Caco-2 (cell line): Measurements from ENCODE around the gene EIF3L. TPM values are rescaled to one million over a fixed set of nuclear protein-coding genes. Genes with fewer than 3 reads are reported as not detected.
A peak's percentile ranks its signal among the peaks of the same experiment; 100 is the strongest.

Experiments used
- BruUV-seq: library from RNA; stranded (reverse); fragments of 400-500 nt; replicated peaks from 2 replicates; lab custom pipeline; 2021; lab: Mats Ljungman, UMichigan
- CTCF ChIA-PET: fragments of 300-600 bp; sonication (Branson Sonifier 250); formaldehyde crosslinking; loops from one replicate; lab custom pipeline; 2022; ENCODE audit warnings: antibody characterized with exemption; lab: Charles Lee
- POLR2A ChIA-PET: fragments of 300-600 bp; sonication (Branson Sonifier 250); formaldehyde crosslinking; loops from one replicate; lab custom pipeline; 2022; ENCODE audit warnings: antibody characterized with exemption; lab: Charles Lee
- DNase-seq, 2 experiments: peaks; one replicate each; pipeline versions ENCODE4 v3.0.0 to v3.0.0-alpha.2; 2020 to 2022
- H3K27me3 ChIP-seq: replicated peaks from 2 replicates; pipeline ENCODE4 v1.6.0; 2011; ENCODE audit warnings: low read length; ENCODE audit not compliant: control insufficient read depth, insufficient read depth
- H3K36me3 ChIP-seq: 2 replicates; pipeline ENCODE4 v1.5.1; 2011; ENCODE audit warnings: low read length; ENCODE audit not compliant: control insufficient read depth, insufficient read depth
- H3K4me1 ChIP-seq: fragments of 250-450 bp; sonication (Bioruptor Pico); 2 replicates; pipeline ENCODE4 v1.5.1; 2020; ENCODE audit warnings: mild to moderate bottlenecking
- H3K4me3 ChIP-seq: 2 replicates; pipeline ENCODE4 v1.5.1; 2011; ENCODE audit warnings: low read depth, mild to moderate bottlenecking, control low read depth, low read length
- H3K9me3 ChIP-seq: fragments of 250-450 bp; sonication (Bioruptor Pico); 2 replicates; pipeline ENCODE4 v1.5.1; 2020; ENCODE audit warnings: mild to moderate bottlenecking, moderate library complexity
- H3K27ac Mint-ChIP-seq: one replicate; pipeline ENCODE4 v1.8.0; 2022; ENCODE audit warnings: mixed read lengths; ENCODE audit not compliant: unreplicated experiment
- H3K27me3 Mint-ChIP-seq: one replicate; pipeline ENCODE4 v1.8.0; 2022; ENCODE audit warnings: mixed read lengths; ENCODE audit not compliant: insufficient read depth, unreplicated experiment
- H3K36me3 Mint-ChIP-seq: one replicate; pipeline ENCODE4 v1.8.0; 2022; ENCODE audit warnings: mild to moderate bottlenecking, mixed read lengths; ENCODE audit not compliant: insufficient read depth, unreplicated experiment
- H3K4me1 Mint-ChIP-seq: one replicate; pipeline ENCODE4 v1.8.0; 2022; ENCODE audit warnings: low read depth, mixed read lengths; ENCODE audit not compliant: unreplicated experiment
- H3K4me3 Mint-ChIP-seq: one replicate; pipeline ENCODE4 v1.8.0; 2022; ENCODE audit warnings: mild to moderate bottlenecking, moderate library complexity, mixed read lengths; ENCODE audit not compliant: unreplicated experiment
- H3K9me3 Mint-ChIP-seq: one replicate; pipeline ENCODE4 v1.8.0; 2022; ENCODE audit warnings: mixed read lengths; ENCODE audit not compliant: unreplicated experiment
- intact Hi-C: fragments of 100-400 bp; cut with micrococcal nuclease; formaldehyde crosslinking; loops from one replicate; pipeline ENCODE4 v1.10.0; 2022; ENCODE audit not compliant: unreplicated experiment
- microRNA-seq: library from miRNA; unstranded; fragments of <30 nt; microRNA quantifications from one replicate; pipeline ENCODE4 v1.2.0, GENCODE V29; 2022
- total RNA-seq: library from RNA; stranded (reverse); gene quantifications from 2 replicates; pipeline ENCODE4 v1.2.3, GENCODE V29; 2022
- TF ChIP-seq, protein P1 (sequence below), 2 experiments: fragments of 200-600 bp in 1 of 2; IDR thresholded peaks; 1 replicate in 1 of 2; 2 replicates in 1 of 2; pipeline versions ENCODE4 v1.5.1 to v1.8.0; 2011 to 2022; ENCODE audit warnings: antibody characterized with exemption in 1 of 2, control low read depth in 1 of 2, inconsistent platforms in 1 of 2, low read depth in 1 of 2, low read length in 1 of 2, mild to moderate bottlenecking in 1 of 2, moderate library complexity in 1 of 2; ENCODE audit not compliant: insufficient read depth in 1 of 2, severe bottlenecking in 1 of 2, unreplicated experiment in 1 of 2

The EIF3L gene
- total RNA-seq, 1 experiment from 2014 or later = 554 TPM

- peak; percentile 82 to 90 for DNase-seq
- Mint-ChIP-seq H3K27me3 (no peaks in the 10 kb centered on the region), H3K36me3 (peaks cover 53% of the 10 kb centered on the region), H3K4me1 (peaks cover 8% of the 10 kb centered on the region), H3K9me3 (no peaks in the 10 kb centered on the region), H3K4me3 (no peak overlapping the region), H3K27ac (peak overlapping the region; percentile 78)
- intact Hi-C loops = loop anchor here (1.0 to 5.0 kb wide), 3 partner anchors 28 to 46 kb away; partner anchors contain the start of gene MICALL1
- no TSS peak for BruUV-seq
- TF ChIP-seq, protein P1, sequence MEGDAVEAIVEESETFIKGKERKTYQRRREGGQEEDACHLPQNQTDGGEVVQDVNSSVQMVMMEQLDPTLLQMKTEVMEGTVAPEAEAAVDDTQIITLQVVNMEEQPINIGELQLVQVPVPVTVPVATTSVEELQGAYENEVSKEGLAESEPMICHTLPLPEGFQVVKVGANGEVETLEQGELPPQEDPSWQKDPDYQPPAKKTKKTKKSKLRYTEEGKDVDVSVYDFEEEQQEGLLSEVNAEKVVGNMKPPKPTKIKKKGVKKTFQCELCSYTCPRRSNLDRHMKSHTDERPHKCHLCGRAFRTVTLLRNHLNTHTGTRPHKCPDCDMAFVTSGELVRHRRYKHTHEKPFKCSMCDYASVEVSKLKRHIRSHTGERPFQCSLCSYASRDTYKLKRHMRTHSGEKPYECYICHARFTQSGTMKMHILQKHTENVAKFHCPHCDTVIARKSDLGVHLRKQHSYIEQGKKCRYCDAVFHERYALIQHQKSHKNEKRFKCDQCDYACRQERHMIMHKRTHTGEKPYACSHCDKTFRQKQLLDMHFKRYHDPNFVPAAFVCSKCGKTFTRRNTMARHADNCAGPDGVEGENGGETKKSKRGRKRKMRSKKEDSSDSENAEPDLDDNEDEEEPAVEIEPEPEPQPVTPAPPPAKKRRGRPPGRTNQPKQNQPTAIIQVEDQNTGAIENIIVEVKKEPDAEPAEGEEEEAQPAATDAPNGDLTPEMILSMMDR (IDR thresholded peaks at IDR 0.05; ENCODE audit: insufficient read depth in 1 of 2, low read depth in 1 of 2, low read length in 1 of 2, severe bottlenecking in 1 of 2, unreplicated experiment in 1 of 2) = peak; percentile 81 to 97
- H3K4me1 ChIP-seq = no peaks in the 10 kb centered on the region
- H3K4me3 ChIP-seq = no peak overlapping the region
- ChIA-PET CTCF (interaction anchor here (0.5 to 1.1 kb wide), 9 partner anchors 13 to 544 kb away, joined by 3 to 7 read pairs (median 3); partner anchors contain the start of gene MICALL1), POLR2A (no interaction called here)
- H3K9me3 ChIP-seq = no peaks in the 10 kb centered on the region
- no peaks in the 10 kb centered on the region for H3K27me3 ChIP-seq
- H3K36me3 ChIP-seq = no peaks in the 10 kb centered on the region
These were observed 84.6 kb downstream of the EIF3L start for GRCh38 chr22:37933711-37934376.

Small RNA genes lying within 50 kb of the gene (microRNA-seq; reads per million reads assigned to microRNA genes)
- gene MIR659 = 3.0 reads per million, percentile 19 among the genes with 10 or more reads in this experiment

Other genes with a start within 250 kb of the EIF3L start
- 65.7 and 72.8 TPM in 2 replicates for gene GGA1, start 240.6 kb upstream of the EIF3L start, total RNA-seq
- 19.8 and 20.7 TPM in 2 replicates for gene SH3BP1, start 209.8 kb upstream of the EIF3L start, total RNA-seq
- gene PDXP, start 190.7 kb upstream of the EIF3L start, total RNA-seq = 24.1 and 24.5 TPM in 2 replicates
- gene LGALS1, start 173.8 kb upstream of the EIF3L start, total RNA-seq = 3.2 and 4.8 TPM in 2 replicates
- gene NOL12, start 163.1 kb upstream of the EIF3L start, total RNA-seq = 20.2 and 22.3 TPM in 2 replicates
- gene TRIOBP, start 152.4 kb upstream of the EIF3L start, total RNA-seq = 30.7 and 38.4 TPM in 2 replicates
- gene GCAT, start 41.5 kb upstream of the EIF3L start, total RNA-seq = 24.4 and 24.8 TPM in 2 replicates
- gene GALR3, start 26.0 kb upstream of the EIF3L start, total RNA-seq = 0.27 TPM in 1 of 2 replicates, not detected in the other
- 19.3 and 19.4 TPM in 2 replicates for gene ANKRD54, start 5.1 kb upstream of the EIF3L start, total RNA-seq
- gene MICALL1, start 56.9 kb downstream of the EIF3L start, total RNA-seq = 43.5 and 46.7 TPM in 2 replicates
- not detected in 2 replicates for gene C22orf23, start 104.2 kb downstream of the EIF3L start, total RNA-seq
- gene POLR2F, start 104.3 kb downstream of the EIF3L start, total RNA-seq = 116 and 122 TPM in 2 replicates
- not detected in 2 replicates for gene SOX10, start 135.1 kb downstream of the EIF3L start, total RNA-seq
- gene PICK1, start 208.0 kb downstream of the EIF3L start, total RNA-seq = 40.2 and 41.1 TPM in 2 replicates
- gene SLC16A8, start 234.8 kb downstream of the EIF3L start, total RNA-seq = not detected in 2 replicates